ES-I3 (cell line): Measurements from ENCODE around the gene TTPAL.

Experiments
- H3K36me3 ChIP-seq: 2 replicates; pipeline ENCODE4 v1.6.1; 2013; ENCODE audit warnings: mild to moderate bottlenecking, low read length, control low read depth, moderate library complexity; ENCODE audit not compliant: insufficient read depth
- H3K4me1 ChIP-seq: 2 replicates; pipeline ENCODE4 v1.6.1; 2013; ENCODE audit warnings: mild to moderate bottlenecking, control low read depth, low read length; ENCODE audit not compliant: insufficient read depth
- H3K9ac ChIP-seq: 2 replicates; pipeline ENCODE4 v1.6.1; 2013; ENCODE audit warnings: low read depth, mild to moderate bottlenecking, low read length, moderate library complexity
- H3K9me3 ChIP-seq: 2 replicates; pipeline ENCODE4 v1.6.1; 2013; ENCODE audit warnings: mild to moderate bottlenecking, low read length, moderate library complexity; ENCODE audit not compliant: control insufficient read depth, insufficient read depth

TTPAL gene

DNA sequence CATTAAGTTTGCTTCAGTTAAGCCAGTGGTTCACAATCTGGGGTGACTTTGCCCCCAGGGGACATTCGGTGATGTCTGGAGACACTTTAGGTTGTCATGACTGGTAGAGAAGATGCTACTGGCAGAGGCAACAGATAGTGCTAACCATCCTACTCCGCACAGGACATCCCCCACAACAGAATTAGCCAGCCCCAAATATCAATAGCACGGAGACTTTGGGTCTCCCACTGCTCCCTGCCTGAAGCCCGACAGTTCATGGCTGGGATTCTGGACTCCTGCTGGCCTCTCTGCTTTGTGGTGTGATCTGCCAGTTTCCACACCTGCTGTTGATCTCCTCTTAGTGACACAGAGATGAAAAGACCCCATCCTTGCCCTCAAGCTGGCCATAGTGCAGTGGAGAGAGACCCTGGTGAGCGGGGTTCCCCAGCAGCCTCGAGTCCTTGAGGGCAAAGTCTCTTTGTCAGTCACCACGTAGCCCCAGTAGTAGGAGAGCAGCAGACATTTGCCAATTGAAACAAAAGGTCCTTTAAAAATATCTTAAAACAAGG, 24.7 kb upstream of the TTPAL start:
- H3K4me1 ChIP-seq, result no peaks in the 10 kb centered on the region
- H3K9ac ChIP-seq, result no peak overlapping the region
- no peaks in the 10 kb centered on the region for H3K36me3 ChIP-seq
- no peaks in the 10 kb centered on the region for H3K9me3 ChIP-seq

DNA sequence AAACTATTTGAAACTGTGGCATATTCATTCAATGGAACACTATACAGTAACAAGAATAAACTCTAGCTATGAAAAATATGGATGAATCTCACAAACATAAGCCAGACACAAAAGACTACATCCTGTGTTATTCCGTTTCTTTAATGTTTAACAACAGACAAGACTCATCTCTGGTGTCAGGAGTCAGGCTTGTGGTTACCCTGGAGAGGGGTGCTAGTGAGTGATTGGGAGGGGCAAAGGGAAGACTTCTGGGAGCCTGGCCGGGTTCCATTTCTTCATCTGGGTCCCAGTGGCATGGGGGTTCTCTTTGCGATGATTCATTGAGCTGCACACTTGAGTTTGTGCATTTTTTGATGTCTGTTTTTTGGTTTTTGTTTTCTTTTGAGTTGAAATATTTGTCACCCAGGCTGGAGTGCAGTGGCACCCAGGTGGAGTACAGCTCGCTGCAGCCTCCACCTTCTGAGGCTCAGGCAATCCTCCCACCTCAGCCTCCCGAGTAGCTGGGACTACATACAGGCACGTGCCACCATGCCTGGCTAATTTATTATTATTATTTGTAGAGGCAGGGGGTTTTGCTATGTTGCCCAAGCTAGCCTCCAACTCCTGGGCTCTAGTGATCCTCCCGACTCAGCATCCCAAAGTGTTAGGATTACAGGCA, 21.2 kb upstream of the TTPAL start:
- no peak overlapping the region for H3K9ac ChIP-seq

DNA sequence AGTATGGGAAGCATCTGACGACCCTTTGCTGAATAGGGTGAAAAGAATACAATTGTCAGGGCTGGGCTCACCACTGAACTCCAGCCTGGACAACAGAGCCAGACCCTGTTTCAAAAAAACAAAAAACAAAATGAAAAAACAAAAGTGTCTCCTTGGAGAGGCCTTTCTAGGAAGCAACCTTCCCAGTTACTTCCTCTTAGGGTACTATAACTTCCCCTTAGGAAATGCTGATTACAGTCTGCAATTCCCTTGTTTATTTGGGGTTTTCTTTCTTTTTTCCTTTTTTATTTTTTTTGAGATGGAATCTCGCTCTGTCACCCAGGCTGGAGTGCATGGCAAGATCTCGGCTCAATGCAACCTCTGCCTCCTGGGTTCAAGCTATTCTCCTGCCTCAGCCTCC, 20.5 kb upstream of the TTPAL start:
- H3K9me3 ChIP-seq, result no peaks in the 10 kb centered on the region
- H3K9ac ChIP-seq, result no peak overlapping the region
- no peaks in the 10 kb centered on the region for H3K4me1 ChIP-seq
- no peaks in the 10 kb centered on the region for H3K36me3 ChIP-seq

More for the DNA sequence above, 21.2 kb upstream of the TTPAL start:
- no peaks in the 10 kb centered on the region for H3K36me3 ChIP-seq
- no peaks in the 10 kb centered on the region for H3K9me3 ChIP-seq
- no peaks in the 10 kb centered on the region for H3K4me1 ChIP-seq

DNA sequence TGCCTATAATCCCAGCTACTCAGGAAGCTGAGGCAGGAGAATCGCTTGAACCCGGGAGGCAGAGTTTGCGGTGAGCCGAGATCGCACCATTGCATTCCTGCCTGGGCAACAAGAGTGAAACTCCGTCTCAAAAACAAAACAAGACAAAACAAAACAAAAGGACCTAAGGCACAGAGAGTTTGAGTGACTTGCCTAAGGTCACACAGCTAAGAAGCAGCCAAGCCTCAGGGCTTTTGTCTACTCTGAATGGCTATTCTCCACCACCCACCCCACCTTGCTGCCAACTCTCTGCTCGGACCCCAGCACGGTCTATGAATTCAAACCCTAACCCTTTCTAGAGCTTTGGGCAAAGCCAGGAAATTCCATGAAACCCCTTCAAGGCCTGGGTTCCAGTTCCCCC, 19.1 kb upstream of the TTPAL start:
- no peaks in the 10 kb centered on the region for H3K36me3 ChIP-seq
- H3K4me1 ChIP-seq, result peaks cover 7% of the 10 kb centered on the region
- no peak overlapping the region for H3K9ac ChIP-seq
- H3K9me3 ChIP-seq, result no peaks in the 10 kb centered on the region

DNA sequence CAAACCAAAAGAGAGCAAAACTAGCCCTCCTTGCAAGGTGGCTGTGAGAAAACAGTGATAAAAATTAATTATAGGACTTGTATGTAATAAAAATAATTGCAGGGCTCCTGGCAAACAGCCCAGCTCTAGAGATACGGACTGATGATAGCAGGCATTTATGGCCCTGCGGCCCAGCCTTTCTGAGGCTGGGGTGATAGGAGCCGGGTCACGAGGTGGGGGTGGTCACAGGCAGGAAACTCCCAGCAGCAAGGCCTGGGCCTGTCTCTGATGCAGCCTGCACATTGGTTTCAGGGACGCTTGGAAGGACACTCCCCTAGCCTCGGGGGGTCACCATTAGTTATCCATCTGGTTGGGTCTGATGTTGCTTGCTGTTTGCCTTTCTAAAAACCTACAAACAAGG, 18.7 kb upstream of the TTPAL start:
- H3K9me3 ChIP-seq, result no peaks in the 10 kb centered on the region
- no peaks in the 10 kb centered on the region for H3K36me3 ChIP-seq
- H3K4me1 ChIP-seq, result peaks cover 10% of the 10 kb centered on the region
- H3K9ac ChIP-seq, result no peak overlapping the region

DNA sequence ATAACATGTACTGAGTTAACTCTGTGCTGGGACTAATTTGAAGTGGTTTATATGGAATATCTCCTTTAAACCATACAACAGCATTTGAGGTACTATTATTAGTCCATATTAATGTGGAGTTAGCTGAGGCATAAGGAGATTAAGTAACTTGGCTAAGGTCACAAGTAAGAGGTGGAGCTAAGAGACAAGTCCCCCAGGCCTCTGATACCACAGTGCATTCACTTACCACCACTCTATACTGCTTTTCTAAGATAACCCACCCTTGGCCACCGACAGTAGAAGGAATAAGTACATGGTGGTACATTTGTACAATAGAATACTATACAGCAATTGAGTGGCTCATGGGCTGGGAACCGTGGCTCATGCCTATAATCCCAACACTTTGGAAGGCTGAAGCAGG, 16.4 kb upstream of the TTPAL start:
- peaks cover 10% of the 10 kb centered on the region for H3K4me1 ChIP-seq
- no peak overlapping the region for H3K9ac ChIP-seq
- H3K9me3 ChIP-seq, result no peaks in the 10 kb centered on the region
- no peaks in the 10 kb centered on the region for H3K36me3 ChIP-seq

DNA sequence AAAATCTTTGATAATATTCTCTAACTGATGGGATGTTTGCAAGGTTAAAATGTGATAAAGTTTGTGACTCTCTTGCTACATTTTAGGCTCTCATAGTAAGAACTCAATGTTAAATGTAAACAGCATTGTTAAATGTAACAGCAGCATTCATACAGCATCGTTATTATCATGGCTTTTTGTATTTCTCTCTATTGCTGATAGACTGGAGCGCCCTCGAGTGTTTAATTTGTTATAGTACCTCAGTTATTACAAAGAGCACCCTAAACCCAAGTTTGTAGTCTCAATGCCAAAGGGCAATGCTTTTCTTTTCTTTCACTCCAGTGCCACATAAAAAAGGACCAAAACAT, 14.9 kb upstream of the TTPAL start:
- no peak overlapping the region for H3K9ac ChIP-seq

DNA sequence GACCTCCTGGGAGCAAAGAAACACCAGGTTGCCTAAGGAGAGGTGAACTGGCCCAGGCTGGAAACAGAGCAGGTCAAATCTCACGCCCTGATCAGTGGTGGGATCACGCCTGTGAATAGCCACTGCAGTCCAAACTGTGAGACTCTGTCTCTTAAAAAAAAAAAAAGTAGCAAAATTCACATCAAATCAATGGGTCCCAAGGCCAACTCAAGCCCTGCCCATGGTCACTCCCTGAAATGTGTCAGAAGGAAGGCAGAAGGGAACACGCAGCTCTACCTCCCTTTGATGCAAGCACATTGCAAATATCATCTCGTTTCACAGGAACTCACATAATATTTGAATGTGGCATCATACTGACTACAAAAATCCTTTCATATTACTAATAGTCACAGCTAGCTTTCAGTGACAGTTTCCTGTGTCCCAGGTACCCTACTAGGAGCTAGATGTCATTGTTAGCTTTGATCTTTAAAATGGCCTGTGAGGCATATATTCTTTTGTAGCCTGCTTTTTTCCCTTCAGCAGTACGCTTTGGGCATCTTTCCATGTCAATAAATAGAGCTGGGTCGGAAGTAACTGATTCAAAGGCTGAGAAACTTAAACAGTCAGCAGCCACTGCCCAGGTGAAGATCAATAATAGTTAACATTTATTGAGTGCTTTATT, 14.4 kb upstream of the TTPAL start:
- Histone ChIP-seq H3K9me3 (no peaks in the 10 kb centered on the region), H3K36me3 (no peaks in the 10 kb centered on the region), H3K9ac (no peak overlapping the region), H3K4me1 (peaks cover 10% of the 10 kb centered on the region)

More for the DNA sequence above, 14.9 kb upstream of the TTPAL start:
- Histone ChIP-seq H3K36me3 (no peaks in the 10 kb centered on the region), H3K9me3 (no peaks in the 10 kb centered on the region), H3K4me1 (peaks cover 10% of the 10 kb centered on the region)

DNA sequence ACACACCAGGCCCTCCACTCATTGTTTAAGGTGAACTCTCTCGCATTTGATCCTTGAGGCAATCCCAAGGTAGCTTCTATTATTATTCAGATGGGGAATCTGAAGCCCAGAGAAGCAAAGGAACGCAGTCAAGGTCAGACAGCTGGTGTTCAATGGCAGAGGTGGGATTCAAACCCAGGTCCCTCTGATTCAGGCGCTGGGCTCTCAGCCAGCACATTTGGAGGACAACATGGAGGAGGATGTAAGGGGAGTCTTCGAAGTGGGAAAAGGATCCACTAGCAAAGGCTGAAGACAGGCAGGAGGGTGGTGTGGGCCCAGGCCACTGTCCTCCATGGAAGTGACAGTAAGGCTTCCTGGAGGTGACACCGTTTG, 13.9 kb upstream of the TTPAL start:
- H3K9me3 ChIP-seq, result no peaks in the 10 kb centered on the region
- H3K4me1 ChIP-seq, result peaks cover 10% of the 10 kb centered on the region
- no peaks in the 10 kb centered on the region for H3K36me3 ChIP-seq
- H3K9ac ChIP-seq, result no peak overlapping the region

DNA sequence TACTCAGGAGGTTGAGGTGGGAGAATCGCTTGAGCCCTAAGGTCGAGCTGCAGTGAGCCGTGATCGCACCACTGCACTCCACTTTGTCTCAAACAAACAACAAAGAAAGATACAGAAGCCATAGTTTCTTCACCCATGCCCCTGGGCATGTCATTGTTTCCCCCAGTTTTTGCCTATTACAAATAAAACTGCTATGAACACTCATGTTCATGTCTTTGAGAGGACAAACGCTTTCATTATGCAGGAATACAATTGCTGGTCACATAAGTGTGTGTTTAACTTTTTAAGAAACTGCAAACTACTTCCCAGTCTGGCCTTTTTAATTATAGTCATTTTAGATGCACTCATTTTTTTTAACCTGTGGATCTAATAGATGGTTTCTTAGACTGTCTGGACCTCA, 12.2 kb upstream of the TTPAL start:
- Histone ChIP-seq H3K36me3 (no peaks in the 10 kb centered on the region), H3K4me1 (peaks cover 10% of the 10 kb centered on the region), H3K9me3 (no peaks in the 10 kb centered on the region), H3K9ac (no peak overlapping the region)

DNA sequence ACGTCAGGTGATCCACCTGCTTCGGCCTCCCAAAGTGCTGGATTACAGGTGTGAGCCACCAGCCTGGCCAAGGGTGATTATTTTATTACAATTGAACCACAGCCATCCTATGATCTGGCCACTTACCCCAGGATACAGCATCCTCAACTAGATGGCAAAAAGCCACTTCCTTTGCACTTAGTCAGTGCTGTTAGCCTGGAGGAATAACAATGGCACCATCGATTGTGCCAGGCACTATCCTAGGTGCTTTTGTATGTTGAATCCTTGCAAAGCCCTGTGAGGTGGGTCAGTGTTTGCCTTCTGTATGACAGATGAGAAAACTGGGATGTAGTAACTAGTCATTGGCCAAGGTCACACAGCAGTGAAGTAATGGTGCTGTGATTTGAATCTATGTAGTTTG, 11.2 kb upstream of the TTPAL start:
- no peak overlapping the region for H3K9ac ChIP-seq
- H3K9me3 ChIP-seq, result no peaks in the 10 kb centered on the region
- H3K4me1 ChIP-seq, result peaks cover 10% of the 10 kb centered on the region
- H3K36me3 ChIP-seq, result no peaks in the 10 kb centered on the region

DNA sequence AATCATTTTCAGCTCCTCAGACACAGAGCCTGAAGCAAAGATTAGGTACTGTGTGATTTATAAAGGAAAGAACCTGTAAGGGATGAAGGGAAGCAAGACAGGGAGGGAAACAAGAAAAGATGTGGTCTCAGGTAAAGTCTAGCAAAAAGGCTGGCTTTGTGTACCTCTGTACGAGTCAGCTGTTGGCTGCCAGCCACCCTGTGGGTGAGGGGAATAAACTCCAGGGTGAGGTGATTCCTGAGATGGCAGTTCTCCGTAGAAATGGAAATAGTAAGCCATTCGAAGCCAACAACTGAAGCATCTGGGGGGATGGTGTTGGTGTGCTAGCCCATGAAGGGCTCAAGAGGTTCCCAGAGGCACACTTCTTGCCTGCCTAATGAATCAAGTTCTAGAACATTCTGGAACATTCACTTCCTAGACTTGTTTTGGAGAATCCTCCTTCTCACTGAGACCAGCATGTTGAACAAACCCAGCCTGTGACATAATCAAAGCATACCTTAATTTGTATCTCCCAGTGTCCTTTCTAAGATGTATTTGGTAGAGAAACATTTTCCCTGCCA, 10.6 kb upstream of the TTPAL start:
- no peaks in the 10 kb centered on the region for H3K9me3 ChIP-seq
- H3K36me3 ChIP-seq, result no peaks in the 10 kb centered on the region
- peaks cover 10% of the 10 kb centered on the region for H3K4me1 ChIP-seq
- H3K9ac ChIP-seq, result no peak overlapping the region

DNA sequence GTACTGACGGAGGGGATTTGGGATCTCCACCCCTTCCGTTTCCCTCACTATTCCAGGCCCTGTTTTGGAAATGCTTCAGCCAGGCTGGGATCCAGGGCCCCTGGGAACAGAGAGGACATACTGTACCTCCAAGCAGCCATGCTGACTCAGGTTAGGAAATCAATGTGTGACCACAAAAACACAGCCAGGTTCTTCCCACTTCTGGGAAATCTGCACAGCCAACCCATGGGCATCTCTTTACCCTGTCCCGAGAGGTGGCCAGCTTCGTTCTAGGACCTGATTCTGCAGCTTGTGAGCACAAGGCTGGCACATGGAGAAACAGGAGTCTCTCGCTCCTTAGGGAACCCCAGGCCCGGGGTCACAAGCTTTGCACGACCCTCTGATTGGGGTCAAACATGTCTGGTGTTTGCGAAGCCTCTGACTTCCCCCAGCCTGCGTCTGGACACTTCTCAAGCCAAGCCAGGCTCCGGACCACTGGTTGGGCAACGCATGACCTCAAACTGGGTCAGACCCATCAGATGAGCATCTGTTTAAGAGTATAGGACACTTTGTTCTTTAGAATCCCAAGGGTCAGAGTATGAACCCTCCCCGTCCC, 8.3 kb upstream of the TTPAL start:
- H3K9me3 ChIP-seq, result no peaks in the 10 kb centered on the region
- no peaks in the 10 kb centered on the region for H3K36me3 ChIP-seq
- no peak overlapping the region for H3K9ac ChIP-seq
- no peaks in the 10 kb centered on the region; the same call in 1 of the 2 replicates for H3K4me1 ChIP-seq

DNA sequence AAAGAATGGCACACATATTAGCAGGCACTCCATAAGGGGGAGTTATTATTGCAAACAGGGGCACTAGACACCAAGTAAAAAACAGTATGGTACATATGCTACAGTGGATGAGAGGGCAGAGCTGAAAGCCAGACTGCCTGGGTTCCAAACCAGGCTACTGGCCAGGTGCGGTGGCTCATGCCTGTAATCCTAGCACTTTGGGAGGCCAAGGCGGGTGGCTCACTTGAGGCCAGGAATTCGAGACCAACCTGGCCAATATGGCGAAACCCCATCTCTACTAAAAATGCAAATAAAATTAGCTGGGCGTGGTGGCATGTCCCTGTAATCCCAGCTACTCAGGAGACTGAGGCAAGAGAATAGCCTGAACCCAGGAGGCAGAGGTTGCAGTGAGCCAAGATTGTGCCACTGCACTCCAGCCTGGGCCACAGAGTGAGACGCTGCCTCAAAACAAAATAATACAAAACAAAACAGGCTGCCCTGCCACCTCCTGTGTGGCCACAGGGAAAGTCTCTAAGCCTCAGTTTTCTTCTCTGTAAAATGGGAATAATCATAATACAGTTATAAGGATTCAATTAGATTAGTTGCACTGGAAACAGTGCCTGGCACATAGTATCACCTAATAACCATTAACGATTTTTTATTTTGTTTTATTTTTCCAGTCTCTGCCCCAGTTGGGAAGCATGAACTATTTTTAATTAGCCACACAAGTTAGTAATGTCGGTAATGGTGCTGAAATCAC, 7.5 kb upstream of the TTPAL start:
- no peak overlapping the region for H3K9ac ChIP-seq
- no peaks in the 10 kb centered on the region; the same call in 1 of the 2 replicates for H3K4me1 ChIP-seq
- H3K9me3 ChIP-seq, result no peaks in the 10 kb centered on the region
- no peaks in the 10 kb centered on the region for H3K36me3 ChIP-seq
